Tibial nerve (tissue), 3 donors: ENCODE results near the gene NPIPA1.
"Not testable (repeated sequence)": the region's sequence is repeated elsewhere in the genome, so short reads cannot be mapped to it uniquely, and the experiment has no call there.

Experiments used
- POLR2A ChIP-seq, 2 donors: fragments of 450-650 bp; IDR thresholded peaks; one replicate each; pipeline ENCODE4 v1.6.1; 2017; ENCODE audit warnings: antibody characterized with exemption in 2 of 2, mild to moderate bottlenecking in 2 of 2, moderate library complexity in 2 of 2
- TF ChIP-seq, protein P1 (sequence below), 5 experiments: fragments of 200-600 bp in 3 of 5; fragments of 450-650 bp in 2 of 5; sonication (generic) in 3 of 5; IDR thresholded peaks; one replicate each; pipeline ENCODE4 v1.5.1; 2016 to 2019; ENCODE audit warnings: antibody characterized with exemption in 5 of 5, mild to moderate bottlenecking in 3 of 5, moderate library complexity in 2 of 5

DNA sequence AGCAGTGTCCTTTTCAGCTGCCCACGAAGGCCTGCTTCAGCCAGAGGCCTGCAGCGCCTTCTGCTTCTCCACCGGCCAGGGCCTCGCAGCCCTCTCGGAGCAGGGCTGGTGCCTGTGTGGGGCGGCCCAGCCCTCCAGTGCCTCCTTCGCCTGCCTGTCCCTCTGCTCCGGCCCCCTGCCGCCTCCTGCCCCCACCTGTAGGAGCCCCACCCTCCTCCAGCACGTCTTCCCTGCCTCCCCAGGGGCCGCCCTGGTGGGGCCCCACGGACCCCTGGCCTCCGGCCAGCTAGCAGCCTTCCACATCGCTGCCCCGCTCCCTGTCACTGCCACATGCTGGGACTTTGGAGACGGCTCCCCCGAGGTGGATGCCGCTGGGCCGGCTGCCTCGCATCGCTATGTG is 18.7 kb upstream of the NPIPA1 start:
- TF ChIP-seq POLR2A (IDR thresholded peaks at IDR 0.05): not testable (repeated sequence)
- TF ChIP-seq, protein P1, sequence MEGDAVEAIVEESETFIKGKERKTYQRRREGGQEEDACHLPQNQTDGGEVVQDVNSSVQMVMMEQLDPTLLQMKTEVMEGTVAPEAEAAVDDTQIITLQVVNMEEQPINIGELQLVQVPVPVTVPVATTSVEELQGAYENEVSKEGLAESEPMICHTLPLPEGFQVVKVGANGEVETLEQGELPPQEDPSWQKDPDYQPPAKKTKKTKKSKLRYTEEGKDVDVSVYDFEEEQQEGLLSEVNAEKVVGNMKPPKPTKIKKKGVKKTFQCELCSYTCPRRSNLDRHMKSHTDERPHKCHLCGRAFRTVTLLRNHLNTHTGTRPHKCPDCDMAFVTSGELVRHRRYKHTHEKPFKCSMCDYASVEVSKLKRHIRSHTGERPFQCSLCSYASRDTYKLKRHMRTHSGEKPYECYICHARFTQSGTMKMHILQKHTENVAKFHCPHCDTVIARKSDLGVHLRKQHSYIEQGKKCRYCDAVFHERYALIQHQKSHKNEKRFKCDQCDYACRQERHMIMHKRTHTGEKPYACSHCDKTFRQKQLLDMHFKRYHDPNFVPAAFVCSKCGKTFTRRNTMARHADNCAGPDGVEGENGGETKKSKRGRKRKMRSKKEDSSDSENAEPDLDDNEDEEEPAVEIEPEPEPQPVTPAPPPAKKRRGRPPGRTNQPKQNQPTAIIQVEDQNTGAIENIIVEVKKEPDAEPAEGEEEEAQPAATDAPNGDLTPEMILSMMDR (IDR thresholded peaks at IDR 0.05): not testable (repeated sequence)
